SH-SY5Y (cell line): Measurements from ENCODE around the gene PAK6.

Experiments used
- GATA2 ChIP-seq: IDR thresholded peaks from 2 replicates; pipeline ENCODE4 v1.6.1; 2011; ENCODE audit warnings: mild to moderate bottlenecking, low read depth, low read length
- GATA3 ChIP-seq: IDR thresholded peaks from 2 replicates; pipeline ENCODE4 v1.6.1; 2011; ENCODE audit warnings: low read depth, mild to moderate bottlenecking, low read length, moderate library complexity

DNA sequence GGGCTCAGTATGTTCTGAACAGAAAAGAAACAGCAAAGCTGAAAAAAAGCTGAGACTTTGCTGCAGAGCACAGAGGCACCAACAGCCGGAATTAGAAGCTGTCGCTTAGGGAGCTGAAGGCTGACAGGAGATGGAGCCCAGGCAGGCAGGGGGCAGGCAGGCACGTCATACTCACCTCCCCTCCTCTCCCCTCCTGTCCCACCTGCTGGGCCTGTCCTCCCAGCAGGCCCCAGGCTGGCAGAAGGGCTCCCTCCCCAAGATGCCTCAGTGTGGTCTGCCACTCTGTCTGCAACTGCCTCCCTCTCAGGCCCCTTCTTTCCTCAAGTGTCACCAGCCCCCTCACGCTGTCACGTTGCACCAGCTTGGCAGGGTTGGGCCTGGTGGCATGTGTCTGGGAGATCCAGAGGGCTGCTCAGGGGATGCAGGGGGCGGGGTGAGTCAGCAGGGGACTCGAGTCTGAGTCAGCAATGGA, 47.2 kb downstream of the PAK6 start:
- TF ChIP-seq GATA3 (no peak), GATA2 (no peak)
